ENCODE measurements around the gene EXO1. TPM values are rescaled to one million over a fixed set of nuclear protein-coding genes. Genes with fewer than 3 reads are reported as not detected.

Gene EXO1
- total and polyA plus RNA-seq, 9 of the 15 experiments (the other 6 are each of a cell fraction or from before 2014, with no cell fraction given) = 36.0 to 125 (median 83.9) TPM

- in situ Hi-C loops (cut with MboI) (loop anchor here (5.0 to 25.0 kb wide), 2 partner anchors 91 to 566 kb away; no protein-coding TSS in a partner anchor), intact Hi-C loops (cut with micrococcal nuclease) (loop anchor here (1.0 to 5.0 kb wide), 6 partner anchors 62 to 286 kb away; no protein-coding TSS in a partner anchor)
- TF ChIP-seq PYGO2 (tag; IDR thresholded peaks at IDR 0.05) = no peak
- TF ChIP-seq FOXM1 (IDR thresholded peaks at IDR 0.05; ENCODE audit: low read depth) = 0 out of 2 replicates have a peak, but pooled peaks have one; percentile 13
- no peak for TF ChIP-seq FOXM1 (CRISPR knock-in tag; IDR thresholded peaks at IDR 0.05; ENCODE audit: low read depth)
- no peak for TF ChIP-seq ZNF121 (CRISPR knock-in tag; conservative IDR thresholded peaks at IDR 0.05)
- TF ChIP-seq HMBOX1 (IDR thresholded peaks at IDR 0.05) = no peak
- 0 out of 4 replicates have a peak, but pooled peaks of 1 of the 2 experiments have one; percentile 4 for TF ChIP-seq RAD21 (CRISPR knock-in tag; conservative IDR thresholded peaks at IDR 0.05 in 1 of 2, IDR thresholded peaks at IDR 0.05 in 1 of 2)
- DNase-seq (ENCODE audit: extremely low read depth in 1 of 4, low spot score in 3 of 4) (no peak), ATAC-seq (no peak), FAIRE-seq (no peak)
- Histone ChIP-seq H3K36me3 (ENCODE audit: control insufficient read depth, insufficient read depth, low read length) (no peaks in the 10 kb centered on the region), H3K4me1 (replicated peaks in 1 of 2; ENCODE audit: control insufficient read depth in 2 of 2, insufficient read depth in 2 of 2, low read length in 2 of 2) (no peaks in the 10 kb centered on the region), H3K9me1 (ENCODE audit: control insufficient read depth, insufficient read depth, low read length) (no peaks in the 10 kb centered on the region), H2AFZ (ENCODE audit: low read depth, low read length) (no peak overlapping the region), H3K4me3 (no peak overlapping the region), H3K4me2 (ENCODE audit: insufficient read depth, low read length) (no peak overlapping the region), H3K27me3 (ENCODE audit: control insufficient read depth in 2 of 2, insufficient read depth in 2 of 2, low read length in 2 of 2) (no peaks in the 10 kb centered on the region), H3K79me2 (ENCODE audit: control insufficient read depth, insufficient read depth, low read length) (no peaks in the 10 kb centered on the region), H3K9me3 (replicated peaks; ENCODE audit: control insufficient read depth, insufficient read depth, low read depth, low read length) (no peaks in the 10 kb centered on the region), H4K20me1 (replicated peaks; ENCODE audit: control insufficient read depth, insufficient read depth, low read length) (no peaks in the 10 kb centered on the region), H3K9ac (ENCODE audit: insufficient read depth in 1 of 2, low read depth in 2 of 2, low read length in 2 of 2) (no peak overlapping the region), H3K27ac (ENCODE audit: extremely low read depth, low read depth, low read length) (no peak overlapping the region)
- BruUV-seq (replicated peaks) = no TSS peak
- POLR2A ChIA-PET = no interaction called here
- CTCF ChIA-PET (ENCODE audit: low intra/inter-chr PET ratio) = interaction anchor here (1.5 to 2.7 kb wide), 5 partner anchors 61 to 286 kb away, joined by 7 to 22 read pairs (median 15); partner anchors contain the start of genes BECN2 and MAP1LC3C
Measured at GRCh38 chr1:241896670-241896962, 48.6 kb downstream of the EXO1 start.
